Neutrophil (primary cell): ENCODE results near the gene CCDC121.

Source experiments
- H3K27ac ChIP-seq: fragments of 200-600 bp; sonication (generic); 2 replicates; pipeline ENCODE4 v1.5.1; 2016; ENCODE audit warnings: mild to moderate bottlenecking, moderate library complexity
- H3K27me3 ChIP-seq: fragments of 200-600 bp; sonication (generic); 2 replicates; pipeline ENCODE4 v1.6.0; 2016; ENCODE audit warnings: mild to moderate bottlenecking
- H3K36me3 ChIP-seq: fragments of 200-600 bp; sonication (generic); 2 replicates; pipeline ENCODE4 v1.5.1; 2017
- H3K4me1 ChIP-seq, 2 experiments: fragments of 200-600 bp in 1 of 2; sonication (generic) in 1 of 2; 1 replicate in 1 of 2; 2 replicates in 1 of 2; pipeline versions ENCODE4 v1.5.1 to v1.6.1; 2013 to 2016; ENCODE audit warnings: low read depth in 1 of 2, low read length in 1 of 2, mild to moderate bottlenecking in 1 of 2, moderate library complexity in 1 of 2; ENCODE audit not compliant: control insufficient read depth in 1 of 2, insufficient read depth in 1 of 2
- H3K4me3 ChIP-seq, 2 experiments: fragments of 200-600 bp in 1 of 2; sonication (generic) in 1 of 2; 1 replicate in 1 of 2; 2 replicates in 1 of 2; pipeline ENCODE4 v1.5.1; 2013 to 2016; ENCODE audit warnings: low read depth in 1 of 2, low read length in 1 of 2, mild to moderate bottlenecking in 1 of 2, moderate library complexity in 1 of 2
- H3K9me3 ChIP-seq: fragments of 200-600 bp; sonication (generic); 2 replicates; pipeline ENCODE4 v1.5.1; 2016
- TF ChIP-seq, protein P1 (sequence below): fragments of 200-600 bp; sonication (generic); IDR thresholded peaks from 2 replicates; pipeline ENCODE4 v1.5.1; 2016; ENCODE audit warnings: antibody characterized with exemption

Gene CCDC121, protein sequence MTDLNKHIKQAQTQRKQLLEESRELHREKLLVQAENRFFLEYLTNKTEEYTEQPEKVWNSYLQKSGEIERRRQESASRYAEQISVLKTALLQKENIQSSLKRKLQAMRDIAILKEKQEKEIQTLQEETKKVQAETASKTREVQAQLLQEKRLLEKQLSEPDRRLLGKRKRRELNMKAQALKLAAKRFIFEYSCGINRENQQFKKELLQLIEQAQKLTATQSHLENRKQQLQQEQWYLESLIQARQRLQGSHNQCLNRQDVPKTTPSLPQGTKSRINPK

DNA sequence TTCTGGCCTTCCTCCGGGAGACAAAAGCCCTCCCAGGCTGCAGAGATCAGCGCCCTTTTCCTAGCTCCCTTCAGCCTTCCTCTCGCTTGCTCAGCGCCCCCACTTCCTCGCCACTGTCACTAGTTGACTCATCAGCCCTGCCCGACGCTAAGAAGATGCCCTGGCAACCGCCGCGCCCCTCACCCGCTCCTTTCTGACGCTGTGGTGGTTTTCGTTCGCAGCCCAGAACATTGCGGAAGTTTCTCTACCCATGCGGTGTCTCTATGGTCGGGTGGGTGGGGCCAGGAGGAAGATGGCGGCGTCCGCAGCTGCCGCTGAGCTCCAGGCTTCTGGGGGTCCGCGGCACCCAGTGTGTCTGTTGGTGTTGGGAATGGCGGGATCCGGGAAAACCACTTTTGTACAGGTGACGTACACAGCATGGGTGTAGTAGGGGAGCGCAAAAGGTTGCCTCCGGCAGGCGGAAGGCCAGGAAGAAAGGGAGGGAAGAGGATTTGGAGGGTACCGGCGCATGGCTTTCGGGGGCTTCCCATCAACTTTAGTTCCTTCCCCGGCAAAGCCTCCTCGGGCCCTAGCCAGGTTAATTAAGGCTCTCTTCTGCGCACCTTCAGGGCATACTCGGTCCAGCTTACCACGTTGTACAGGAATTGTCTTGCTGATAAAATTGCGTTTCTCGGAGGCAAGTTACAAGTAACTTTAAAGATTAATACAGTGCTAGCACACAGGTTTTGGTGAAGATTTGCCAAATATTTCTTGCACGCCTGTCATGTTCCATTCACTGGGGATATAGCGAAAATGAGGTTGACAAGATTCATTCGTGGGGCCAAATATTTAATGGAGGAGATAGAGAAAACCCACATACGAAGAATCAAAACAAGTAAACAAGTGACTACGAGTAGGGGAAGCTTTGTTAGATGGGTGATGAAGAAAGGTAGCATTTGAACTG is at the start of gene CCDC121, which contains the start of gene GPN1:
CCDC121 (minus strand) TSS at position 246 of the 943 bp plus-strand sequence. CDS start 1,213 bp downstream, outside the sequence.
GPN1 (plus strand) TSS at position 284 of the 943 bp plus-strand sequence; CDS start at position 293, 9 bp downstream.
- TF ChIP-seq, protein P1, sequence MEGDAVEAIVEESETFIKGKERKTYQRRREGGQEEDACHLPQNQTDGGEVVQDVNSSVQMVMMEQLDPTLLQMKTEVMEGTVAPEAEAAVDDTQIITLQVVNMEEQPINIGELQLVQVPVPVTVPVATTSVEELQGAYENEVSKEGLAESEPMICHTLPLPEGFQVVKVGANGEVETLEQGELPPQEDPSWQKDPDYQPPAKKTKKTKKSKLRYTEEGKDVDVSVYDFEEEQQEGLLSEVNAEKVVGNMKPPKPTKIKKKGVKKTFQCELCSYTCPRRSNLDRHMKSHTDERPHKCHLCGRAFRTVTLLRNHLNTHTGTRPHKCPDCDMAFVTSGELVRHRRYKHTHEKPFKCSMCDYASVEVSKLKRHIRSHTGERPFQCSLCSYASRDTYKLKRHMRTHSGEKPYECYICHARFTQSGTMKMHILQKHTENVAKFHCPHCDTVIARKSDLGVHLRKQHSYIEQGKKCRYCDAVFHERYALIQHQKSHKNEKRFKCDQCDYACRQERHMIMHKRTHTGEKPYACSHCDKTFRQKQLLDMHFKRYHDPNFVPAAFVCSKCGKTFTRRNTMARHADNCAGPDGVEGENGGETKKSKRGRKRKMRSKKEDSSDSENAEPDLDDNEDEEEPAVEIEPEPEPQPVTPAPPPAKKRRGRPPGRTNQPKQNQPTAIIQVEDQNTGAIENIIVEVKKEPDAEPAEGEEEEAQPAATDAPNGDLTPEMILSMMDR, result peak; percentile 16
- H3K36me3 ChIP-seq, result peaks cover 15% of the 10 kb centered on the region
- H3K4me3 ChIP-seq, result peak within 1 kb of the TSS; percentile 73 to 93
- H3K27me3 ChIP-seq, result no peaks in the 10 kb centered on the region
- H3K27ac ChIP-seq, result peak within 1 kb of the TSS; percentile 87
- peaks cover 30 to 31% of the 10 kb centered on the region in 2 experiments for H3K4me1 ChIP-seq
- H3K9me3 ChIP-seq, result no peaks in the 10 kb centered on the region

DNA sequence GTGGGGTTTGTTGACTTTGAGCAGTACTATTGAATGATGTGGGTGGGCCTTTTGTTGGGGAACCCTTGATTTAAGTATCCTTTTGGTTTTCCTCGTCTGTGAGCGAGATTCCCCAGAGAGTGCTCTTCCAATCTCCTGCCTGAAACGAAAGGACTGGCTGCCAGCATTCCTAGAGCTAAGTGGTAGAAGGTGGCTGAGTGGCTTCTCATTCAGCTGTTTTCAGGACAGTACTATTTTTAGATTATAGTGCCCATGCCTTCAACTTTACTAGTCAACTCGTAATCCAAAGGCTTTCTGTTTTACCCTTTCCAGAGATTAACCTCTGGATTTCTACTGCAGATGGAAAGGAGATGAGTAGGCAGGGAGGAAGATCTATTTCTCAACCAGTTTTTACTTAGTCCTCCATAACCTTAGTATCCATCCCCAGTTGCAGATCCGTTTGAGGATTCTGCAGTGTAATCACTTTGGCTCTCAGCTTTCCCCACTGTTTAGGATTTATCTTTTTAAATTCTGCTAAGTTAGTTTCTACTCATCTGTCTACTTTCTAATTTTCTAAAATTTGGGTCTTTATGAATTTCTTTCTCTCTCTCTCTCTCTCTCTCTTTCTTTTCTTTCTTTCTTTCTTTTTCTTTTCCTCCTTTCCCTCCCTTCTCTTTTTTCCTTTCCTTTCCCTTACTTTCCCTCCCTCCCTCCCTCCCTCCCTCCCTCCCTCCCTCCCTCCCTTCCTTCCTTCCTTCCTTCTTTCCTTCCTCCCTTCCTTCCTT is 44.1 kb upstream of the CCDC121 start:
- Histone ChIP-seq H3K27ac (no peak overlapping the region), H3K4me3 (no peak overlapping the region), H3K9me3 (no peaks in the 10 kb centered on the region), H3K27me3 (no peaks in the 10 kb centered on the region), H3K36me3 (peaks cover 78% of the 10 kb centered on the region), H3K4me1 (peaks cover 5% of the 10 kb centered on the region in 2 experiments)
- TF ChIP-seq, protein P1, result no peak

DNA sequence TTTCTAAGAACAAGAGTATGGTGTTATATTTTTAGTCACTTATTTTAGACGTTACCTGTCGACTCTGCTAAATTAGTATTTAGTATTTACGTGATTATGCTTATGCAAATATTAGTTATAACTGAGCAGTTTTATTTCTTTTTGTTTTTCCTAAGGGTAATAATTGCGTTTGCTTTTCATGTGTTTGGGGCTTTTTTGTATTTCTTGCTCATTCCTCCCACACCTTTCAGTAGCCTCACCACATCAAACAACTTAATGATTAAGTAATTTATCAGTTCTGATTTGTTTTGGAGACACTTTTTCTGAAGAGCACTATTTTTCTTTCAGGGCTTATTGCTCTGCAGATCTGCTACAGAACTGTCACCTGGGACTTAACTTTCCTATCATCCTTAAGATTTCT is 42.4 kb upstream of the CCDC121 start:
- TF ChIP-seq, protein P1, result no peak

DNA sequence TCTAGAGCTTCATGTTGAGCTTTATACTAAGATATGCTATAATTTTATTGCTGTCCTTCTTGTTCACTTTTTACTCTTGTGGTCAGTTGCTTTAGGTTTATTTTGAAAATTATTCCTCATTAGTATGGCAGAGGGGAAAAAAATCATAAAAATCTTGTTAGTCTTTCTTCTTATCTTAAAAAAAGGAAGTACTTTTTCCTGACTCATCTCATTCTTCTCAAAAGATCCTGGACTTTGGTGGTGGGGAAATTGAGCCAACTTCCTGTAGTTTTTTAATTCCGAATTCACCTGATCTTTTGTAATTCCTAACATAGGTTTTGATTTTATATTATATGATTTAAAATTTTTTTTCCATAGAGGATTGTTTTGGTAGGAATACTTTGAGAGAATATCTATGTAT is 38.6 kb upstream of the CCDC121 start:
- H3K4me3 ChIP-seq, result no peak overlapping the region
- H3K4me1 ChIP-seq, result peaks cover 50 to 51% of the 10 kb centered on the region in 2 experiments
- H3K27ac ChIP-seq, result peak overlapping the region; percentile 81
- no peaks in the 10 kb centered on the region for H3K9me3 ChIP-seq
- peaks cover 31% of the 10 kb centered on the region for H3K36me3 ChIP-seq
- TF ChIP-seq, protein P1, result no peak
- H3K27me3 ChIP-seq, result no peaks in the 10 kb centered on the region

More for the DNA sequence above, 42.4 kb upstream of the CCDC121 start:
- no peaks in the 10 kb centered on the region for H3K27me3 ChIP-seq
- H3K27ac ChIP-seq, result no peak overlapping the region
- H3K9me3 ChIP-seq, result no peaks in the 10 kb centered on the region
- peaks cover 21 to 22% of the 10 kb centered on the region in 2 experiments for H3K4me1 ChIP-seq
- peaks cover 61% of the 10 kb centered on the region for H3K36me3 ChIP-seq
- no peak overlapping the region for H3K4me3 ChIP-seq
